ENCODE measurements around the gene GPR137. TPM values are rescaled to one million over a fixed set of nuclear protein-coding genes. Genes with fewer than 3 reads are reported as not detected.

GPR137 gene
- total and polyA plus RNA-seq, 9 of the 15 experiments (the other 6 are each of a cell fraction or from before 2014, with no cell fraction given) = 0.32 to 26.7 (median 10.7) TPM

DNA sequence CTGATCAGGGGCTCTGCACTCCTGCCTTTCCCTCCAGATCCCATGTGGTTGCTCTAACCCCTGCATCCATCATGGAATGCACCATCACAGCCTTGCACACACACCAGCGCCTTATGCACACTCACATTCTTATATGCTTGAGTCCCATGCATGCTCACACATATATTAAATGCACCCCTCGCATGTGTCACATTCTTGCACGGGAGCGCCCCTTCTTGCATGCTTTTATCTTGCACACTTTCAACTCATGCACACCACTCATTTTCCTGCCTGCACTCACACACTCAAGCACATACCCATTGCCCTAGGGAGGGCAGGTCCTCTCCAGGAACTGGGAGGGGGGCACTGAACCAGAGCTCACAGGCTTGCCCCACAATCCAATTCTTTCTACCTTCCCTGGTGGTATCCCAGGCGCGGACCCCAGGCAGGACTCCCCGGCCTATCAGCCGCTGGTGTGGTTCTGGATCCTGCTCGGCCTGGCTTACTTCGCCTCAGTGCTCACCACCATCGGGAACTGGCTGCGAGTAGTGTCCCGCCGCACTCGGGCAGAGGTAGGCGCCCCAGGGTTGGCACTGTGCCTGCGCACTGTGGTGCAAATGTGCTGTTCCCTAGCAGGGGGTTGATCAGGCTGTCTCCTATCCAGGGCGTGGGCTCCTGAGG, 12.2 kb downstream of the GPR137 start:
- in situ Hi-C loops (cut with MboI) (no loop called here), intact Hi-C loops (cut with micrococcal nuclease) (no loop called here)
- no peak overlapping the region for H3K9ac ChIP-seq (ENCODE audit: insufficient read depth in 1 of 2, low read depth in 2 of 2, low read length in 2 of 2)
- no peaks in the 10 kb centered on the region for H3K36me3 ChIP-seq (ENCODE audit: control insufficient read depth, insufficient read depth, low read length)
- DNase-seq (ENCODE audit: extremely low read depth in 1 of 4, low spot score in 3 of 4) (no peak), ATAC-seq (no peak), FAIRE-seq (no peak)
- no peaks in the 10 kb centered on the region for H3K9me3 ChIP-seq (replicated peaks; ENCODE audit: control insufficient read depth, insufficient read depth, low read depth, low read length)
- no peak overlapping the region for H2AFZ ChIP-seq (ENCODE audit: low read depth, low read length)
- H3K9me1 ChIP-seq (ENCODE audit: control insufficient read depth, insufficient read depth, low read length) = no peaks in the 10 kb centered on the region
- no peaks in the 10 kb centered on the region for H3K79me2 ChIP-seq (ENCODE audit: control insufficient read depth, insufficient read depth, low read length)
- ChIA-PET CTCF (ENCODE audit: low intra/inter-chr PET ratio) (no interaction called here), POLR2A (no interaction called here)
- peaks cover 3 to 38% of the 10 kb centered on the region in 2 experiments; a peak in 4 of 5 replicates for H3K4me1 ChIP-seq (replicated peaks in 1 of 2; ENCODE audit: control insufficient read depth in 2 of 2, insufficient read depth in 2 of 2, low read length in 2 of 2)
- TF ChIP-seq NFIC (IDR thresholded peaks at IDR 0.05) (0 out of 2 replicates have a peak, but pooled peaks have one; percentile 10), HSF4 (CRISPR knock-in tag; IDR thresholded peaks at IDR 0.05; ENCODE audit: borderline replicate concordance) (no peak), RAD51 (IDR thresholded peaks at IDR 0.05; ENCODE audit: borderline replicate concordance, low read depth) (no peak)
- TF ChIP-seq, protein P1, sequence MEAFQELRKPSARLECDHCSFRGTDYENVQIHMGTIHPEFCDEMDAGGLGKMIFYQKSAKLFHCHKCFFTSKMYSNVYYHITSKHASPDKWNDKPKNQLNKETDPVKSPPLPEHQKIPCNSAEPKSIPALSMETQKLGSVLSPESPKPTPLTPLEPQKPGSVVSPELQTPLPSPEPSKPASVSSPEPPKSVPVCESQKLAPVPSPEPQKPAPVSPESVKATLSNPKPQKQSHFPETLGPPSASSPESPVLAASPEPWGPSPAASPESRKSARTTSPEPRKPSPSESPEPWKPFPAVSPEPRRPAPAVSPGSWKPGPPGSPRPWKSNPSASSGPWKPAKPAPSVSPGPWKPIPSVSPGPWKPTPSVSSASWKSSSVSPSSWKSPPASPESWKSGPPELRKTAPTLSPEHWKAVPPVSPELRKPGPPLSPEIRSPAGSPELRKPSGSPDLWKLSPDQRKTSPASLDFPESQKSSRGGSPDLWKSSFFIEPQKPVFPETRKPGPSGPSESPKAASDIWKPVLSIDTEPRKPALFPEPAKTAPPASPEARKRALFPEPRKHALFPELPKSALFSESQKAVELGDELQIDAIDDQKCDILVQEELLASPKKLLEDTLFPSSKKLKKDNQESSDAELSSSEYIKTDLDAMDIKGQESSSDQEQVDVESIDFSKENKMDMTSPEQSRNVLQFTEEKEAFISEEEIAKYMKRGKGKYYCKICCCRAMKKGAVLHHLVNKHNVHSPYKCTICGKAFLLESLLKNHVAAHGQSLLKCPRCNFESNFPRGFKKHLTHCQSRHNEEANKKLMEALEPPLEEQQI (IDR thresholded peaks at IDR 0.05) = no peak
- TF ChIP-seq, protein P2, sequence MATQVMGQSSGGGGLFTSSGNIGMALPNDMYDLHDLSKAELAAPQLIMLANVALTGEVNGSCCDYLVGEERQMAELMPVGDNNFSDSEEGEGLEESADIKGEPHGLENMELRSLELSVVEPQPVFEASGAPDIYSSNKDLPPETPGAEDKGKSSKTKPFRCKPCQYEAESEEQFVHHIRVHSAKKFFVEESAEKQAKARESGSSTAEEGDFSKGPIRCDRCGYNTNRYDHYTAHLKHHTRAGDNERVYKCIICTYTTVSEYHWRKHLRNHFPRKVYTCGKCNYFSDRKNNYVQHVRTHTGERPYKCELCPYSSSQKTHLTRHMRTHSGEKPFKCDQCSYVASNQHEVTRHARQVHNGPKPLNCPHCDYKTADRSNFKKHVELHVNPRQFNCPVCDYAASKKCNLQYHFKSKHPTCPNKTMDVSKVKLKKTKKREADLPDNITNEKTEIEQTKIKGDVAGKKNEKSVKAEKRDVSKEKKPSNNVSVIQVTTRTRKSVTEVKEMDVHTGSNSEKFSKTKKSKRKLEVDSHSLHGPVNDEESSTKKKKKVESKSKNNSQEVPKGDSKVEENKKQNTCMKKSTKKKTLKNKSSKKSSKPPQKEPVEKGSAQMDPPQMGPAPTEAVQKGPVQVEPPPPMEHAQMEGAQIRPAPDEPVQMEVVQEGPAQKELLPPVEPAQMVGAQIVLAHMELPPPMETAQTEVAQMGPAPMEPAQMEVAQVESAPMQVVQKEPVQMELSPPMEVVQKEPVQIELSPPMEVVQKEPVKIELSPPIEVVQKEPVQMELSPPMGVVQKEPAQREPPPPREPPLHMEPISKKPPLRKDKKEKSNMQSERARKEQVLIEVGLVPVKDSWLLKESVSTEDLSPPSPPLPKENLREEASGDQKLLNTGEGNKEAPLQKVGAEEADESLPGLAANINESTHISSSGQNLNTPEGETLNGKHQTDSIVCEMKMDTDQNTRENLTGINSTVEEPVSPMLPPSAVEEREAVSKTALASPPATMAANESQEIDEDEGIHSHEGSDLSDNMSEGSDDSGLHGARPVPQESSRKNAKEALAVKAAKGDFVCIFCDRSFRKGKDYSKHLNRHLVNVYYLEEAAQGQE (IDR thresholded peaks at IDR 0.05; ENCODE audit: borderline replicate concordance) = no peak
- TF ChIP-seq, protein P2 (CRISPR knock-in tag; IDR thresholded peaks at IDR 0.05; ENCODE audit: low read depth) = no peak
- H3K4me3 ChIP-seq = no peak overlapping the region
- H3K27ac ChIP-seq (ENCODE audit: extremely low read depth, low read depth, low read length) = no peak overlapping the region
- no peaks in the 10 kb centered on the region; the same call in 1 of the 2 replicates for H4K20me1 ChIP-seq (replicated peaks; ENCODE audit: control insufficient read depth, insufficient read depth, low read length)
- BruUV-seq (replicated peaks) = no TSS peak
- H3K4me2 ChIP-seq (ENCODE audit: insufficient read depth, low read length) = no peak overlapping the region
- peaks cover 42 to 49% of the 10 kb centered on the region in 2 experiments for H3K27me3 ChIP-seq (ENCODE audit: control insufficient read depth in 2 of 2, insufficient read depth in 2 of 2, low read length in 2 of 2)
- 36% methylated on average over 18 of the region's 18 CpGs for WGBS (ENCODE audit: insufficient coverage, low coverage, missing lambda C conversion rate)
